H1 (cell line): ENCODE results near the gene TMEM196. TPM values are rescaled to one million over a fixed set of nuclear protein-coding genes. Genes with fewer than 3 reads are reported as not detected.

Experiments used
- CTCF ChIA-PET: fragments of 300-600 bp; sonication (Branson Sonifier 250); formaldehyde crosslinking; loops from one replicate; lab custom pipeline; 2021; ENCODE audit not compliant: partially characterized antibody; lab: Charles Lee
- POLR2A ChIA-PET: fragments of 300-600 bp; sonication (Branson Sonifier 250); formaldehyde crosslinking; loops from one replicate; lab custom pipeline; 2021; ENCODE audit warnings: inconsistent platforms; ENCODE audit not compliant: partially characterized antibody; lab: Charles Lee
- DNase-seq, 2 experiments: peaks; one replicate each; pipeline versions ENCODE4 v3.0.0 to v3.0.0-alpha.2; 2010 to 2022; ENCODE audit warnings: low spot score in 2 of 2, low read depth in 1 of 2, mixed read lengths in 1 of 2
- FAIRE-seq: peaks from 2 replicates; lab custom pipeline; 2011; peaks lifted over from hg19 to GRCh38; lab: Jason Lieb, UNC
- H2AFZ ChIP-seq: 2 replicates; pipeline ENCODE4 v1.8.1; 2012; ENCODE audit warnings: low read length, inconsistent platforms
- H2AK5ac ChIP-seq: 2 replicates; pipeline ENCODE4 v1.6.1; 2013; ENCODE audit warnings: low read depth, low read length
- H2BK120ac ChIP-seq: replicated peaks from 2 replicates; pipeline ENCODE3; 2013; ENCODE audit warnings: low read depth, low read length, inconsistent platforms
- H2BK12ac ChIP-seq: 2 replicates; pipeline ENCODE4 v1.6.1; 2013; ENCODE audit warnings: low read depth, low read length
- H2BK15ac ChIP-seq: 2 replicates; pipeline ENCODE4 v1.6.1; 2013; ENCODE audit warnings: low read length
- H2BK20ac ChIP-seq: 2 replicates; pipeline ENCODE4 v1.6.1; 2013; ENCODE audit warnings: low read length
- H2BK5ac ChIP-seq: 2 replicates; pipeline ENCODE4 v1.6.1; 2013; ENCODE audit warnings: low read depth, low read length
- H3K14ac ChIP-seq: 2 replicates; pipeline ENCODE4 v1.6.1; 2013; ENCODE audit warnings: inconsistent platforms; ENCODE audit not compliant: insufficient read length
- H3K18ac ChIP-seq: 2 replicates; pipeline ENCODE4 v1.6.1; 2013; ENCODE audit warnings: low read length; ENCODE audit errors: extremely low read depth
- H3K23ac ChIP-seq: 2 replicates; pipeline ENCODE4 v1.6.1; 2013; ENCODE audit warnings: inconsistent platforms; ENCODE audit not compliant: insufficient read length
- H3K23me2 ChIP-seq: 2 replicates; pipeline ENCODE4 v1.6.1; 2013; ENCODE audit warnings: low read depth, low read length
- H3K27ac ChIP-seq: 2 replicates; pipeline ENCODE4 v1.6.1; 2011; ENCODE audit warnings: low read depth, low read length, inconsistent platforms
- H3K27me3 ChIP-seq, 4 experiments: replicated peaks in 1 of 4; 1 replicate in 1 of 4; 2 replicates in 3 of 4; pipeline versions ENCODE4 v1.6.1 to v1.8.1; 2011 to 2013; ENCODE audit warnings: low read length in 3 of 4, mild to moderate bottlenecking in 3 of 4, inconsistent platforms in 2 of 4, mixed read lengths in 2 of 4, moderate library complexity in 1 of 4; ENCODE audit not compliant: control insufficient read depth in 3 of 4, insufficient read depth in 3 of 4; ENCODE audit errors: extremely low read depth in 1 of 4
- H3K36me3 ChIP-seq, 4 experiments: 2 replicates each; pipeline versions ENCODE4 v1.6.1 to v1.8.1; 2011 to 2013; ENCODE audit warnings: mild to moderate bottlenecking in 4 of 4, low read length in 3 of 4, moderate library complexity in 2 of 4, control low read depth in 1 of 4, inconsistent platforms in 1 of 4; ENCODE audit not compliant: insufficient read depth in 4 of 4, control insufficient read depth in 2 of 4
- H3K4ac ChIP-seq: replicated peaks from 2 replicates; pipeline ENCODE3; 2013; ENCODE audit warnings: low read length, low read depth, mixed read lengths, inconsistent platforms; ENCODE audit not compliant: insufficient read length
- H3K4me1 ChIP-seq, 4 experiments: replicated peaks in 1 of 4; 1 replicate in 1 of 4; 2 replicates in 3 of 4; pipeline versions ENCODE4 v1.6.1 to v1.8.1; 2011 to 2013; ENCODE audit warnings: low read length in 3 of 4, inconsistent platforms in 2 of 4, mixed read lengths in 1 of 4; ENCODE audit not compliant: insufficient read depth in 4 of 4, control insufficient read depth in 3 of 4
- H3K4me2 ChIP-seq, 2 experiments: 2 replicates each; pipeline versions ENCODE4 v1.6.1 to v1.8.1; 2011 to 2013; ENCODE audit warnings: low read depth in 2 of 2, low read length in 2 of 2, control low read depth in 1 of 2, inconsistent platforms in 1 of 2, mild to moderate bottlenecking in 1 of 2; ENCODE audit not compliant: insufficient read depth in 1 of 2
- H3K4me3 ChIP-seq, 4 experiments: fragments of 200-600, 300-600 bp in 1 of 4; sonication (generic), shearing (Covaris generic), sonication (Bioruptor Twin) in 1 of 4; 2 replicates each; pipeline versions ENCODE4 v1.5.1 to v1.8.1; 2011 to 2016; ENCODE audit warnings: low read length in 4 of 4, low read depth in 3 of 4, control low read depth in 2 of 4, inconsistent platforms in 2 of 4, mild to moderate bottlenecking in 2 of 4, mixed read lengths in 1 of 4, moderate library complexity in 1 of 4; ENCODE audit not compliant: insufficient read depth in 2 of 4; ENCODE audit errors: extremely low read depth in 1 of 4
- H3K56ac ChIP-seq: replicated peaks from 2 replicates; pipeline ENCODE3; 2013; ENCODE audit warnings: low read depth, mild to moderate bottlenecking, mixed read lengths, low read length, inconsistent platforms; ENCODE audit not compliant: insufficient read length
- H3K79me1 ChIP-seq: 2 replicates; pipeline ENCODE4 v1.6.1; 2013; ENCODE audit warnings: low read depth, low read length, control low read depth
- H3K79me2 ChIP-seq, 2 experiments: 2 replicates each; pipeline versions ENCODE4 v1.6.1 to v1.8.1; 2012 to 2013; ENCODE audit warnings: low read length in 2 of 2, mild to moderate bottlenecking in 2 of 2, inconsistent platforms in 1 of 2; ENCODE audit not compliant: insufficient read depth in 2 of 2, control insufficient read depth in 1 of 2
- H3K9ac ChIP-seq, 4 experiments: replicated peaks in 1 of 4; 1 replicate in 1 of 4; 2 replicates in 3 of 4; pipeline versions ENCODE4 v1.6.1 to v1.8.1; 2011 to 2013; ENCODE audit warnings: low read depth in 3 of 4, low read length in 3 of 4, control low read depth in 2 of 4, mild to moderate bottlenecking in 2 of 4, moderate library complexity in 2 of 4, inconsistent platforms in 1 of 4; ENCODE audit errors: extremely low read depth in 1 of 4
- H3K9me3 ChIP-seq, 2 experiments: 2 replicates each; pipeline versions ENCODE4 v1.6.1 to v1.8.1; 2012 to 2013; ENCODE audit warnings: mild to moderate bottlenecking in 2 of 2, moderate library complexity in 2 of 2, control low read depth in 1 of 2, inconsistent platforms in 1 of 2, low read depth in 1 of 2, low read length in 1 of 2, mixed read lengths in 1 of 2; ENCODE audit not compliant: insufficient read depth in 2 of 2
- H4K20me1 ChIP-seq, 2 experiments: replicated peaks in 1 of 2; 2 replicates each; pipeline versions ENCODE3 to v1.8.1; 2011 to 2013; ENCODE audit warnings: inconsistent platforms in 2 of 2, low read length in 2 of 2, mild to moderate bottlenecking in 1 of 2; ENCODE audit not compliant: insufficient read depth in 2 of 2, control insufficient read depth in 1 of 2
- H4K5ac ChIP-seq: 2 replicates; pipeline ENCODE4 v1.6.1; 2013; ENCODE audit warnings: low read length, low read depth, mixed read lengths, inconsistent platforms; ENCODE audit not compliant: insufficient read length
- H4K8ac ChIP-seq: 2 replicates; pipeline ENCODE4 v1.8.0; 2013; ENCODE audit warnings: mild to moderate bottlenecking, moderate library complexity, low read length, inconsistent platforms; ENCODE audit not compliant: insufficient read depth; ENCODE audit errors: extremely low read depth
- H4K91ac ChIP-seq: replicated peaks from 2 replicates; pipeline ENCODE3; 2013; ENCODE audit warnings: low read length, mixed read lengths, inconsistent platforms; ENCODE audit not compliant: insufficient read length
- ATF3 ChIP-seq: IDR thresholded peaks from 2 replicates; pipeline ENCODE4 v1.6.1; 2011; ENCODE audit warnings: low read depth, mild to moderate bottlenecking, low read length; ENCODE audit not compliant: insufficient read depth
- BRCA1 ChIP-seq: IDR thresholded peaks from 2 replicates; pipeline ENCODE4 v1.6.1; 2012; ENCODE audit warnings: low read depth, low read length, improper control_type of control experiment
- CTCF ChIP-seq, 3 experiments: IDR thresholded peaks; 1 replicate in 2 of 3; 2 replicates in 1 of 3; pipeline versions ENCODE4 v1.5.1 to v1.6.1; 2011; ENCODE audit warnings: low read length in 3 of 3, mild to moderate bottlenecking in 3 of 3, inconsistent platforms in 2 of 3, low read depth in 1 of 3, moderate library complexity in 1 of 3; ENCODE audit not compliant: insufficient read depth in 1 of 3; ENCODE audit errors: control extremely low read depth in 1 of 3
- JUN ChIP-seq: IDR thresholded peaks from 2 replicates; pipeline ENCODE4 v1.6.1; 2011; ENCODE audit warnings: low read depth, mild to moderate bottlenecking, improper control_type of control experiment, low read length
- MAFK ChIP-seq: IDR thresholded peaks from 2 replicates; pipeline ENCODE4 v1.6.1; 2012; ENCODE audit warnings: low read depth, mild to moderate bottlenecking, improper control_type of control experiment, low read length
- MAX ChIP-seq: IDR thresholded peaks from 2 replicates; pipeline ENCODE4 v1.6.1; 2012; ENCODE audit warnings: inconsistent platforms
- RAD21 ChIP-seq, 2 experiments: IDR thresholded peaks in 1 of 2; conservative IDR thresholded peaks in 1 of 2; 2 replicates each; pipeline ENCODE4 v1.6.1; 2011; ENCODE audit warnings: low read depth in 2 of 2, low read length in 2 of 2, improper control_type of control experiment in 1 of 2, inconsistent platforms in 1 of 2, mild to moderate bottlenecking in 1 of 2, moderate library complexity in 1 of 2
- RBBP5 ChIP-seq: IDR thresholded peaks from 2 replicates; pipeline ENCODE4 v1.7.1; 2012; ENCODE audit warnings: low read depth, mild to moderate bottlenecking, inconsistent platforms, low read length, moderate library complexity, borderline replicate concordance
- SP2 ChIP-seq: IDR thresholded peaks from 2 replicates; pipeline ENCODE4 v1.6.1; 2012; ENCODE audit warnings: mild to moderate bottlenecking, low read length, inconsistent platforms
- SP4 ChIP-seq: IDR thresholded peaks from 2 replicates; pipeline ENCODE4 v1.6.1; 2012; ENCODE audit warnings: low read length, inconsistent platforms
- TEAD4 ChIP-seq: IDR thresholded peaks from 2 replicates; pipeline ENCODE4 v1.6.1; 2012; ENCODE audit warnings: low read depth, low read length, inconsistent platforms, mixed read lengths
- WGBS, 2 experiments: shearing (Covaris generic) in 1 of 2; methylation state at CpG; one replicate each; pipeline versions ENCODE4 v1.1.6 to v1.1.7; 2013 to 2015; ENCODE audit warnings: low lambda C conversion rate in 2 of 2, mixed read lengths in 2 of 2, inconsistent platforms in 1 of 2, low coverage in 1 of 2, missing lambda C conversion rate in 1 of 2; ENCODE audit not compliant: insufficient replicate concordance in 2 of 2, insufficient coverage in 1 of 2, insufficient read length in 1 of 2; ENCODE audit errors: extremely low coverage in 1 of 2, missing lambda C conversion rate in 1 of 2; 5-methylcytosine and 5-hydroxymethylcytosine counted together
- polyA plus RNA-seq, 7 experiments: library from polyadenylated mRNA; depleted of rRNA in 3 of 7; stranded (reverse) in 5 of 7; unstranded in 2 of 7; fragments of >200 nt in 5 of 7; fragments of 200-250 nt in 2 of 7; gene quantifications; 1 replicate in 5 of 7; 2 replicates in 1 of 7; 4 replicates in 1 of 7; pipeline versions ENCODE4 v1.2.1 to v1.2.3, GENCODE V29; 2011 to 2013; ENCODE audit warnings: missing spikeins in 2 of 7, mixed read lengths in 2 of 7
- total RNA-seq: library from RNA; stranded (reverse); fragmentation: NEBNext Ultra II Directional; extraction: Animal tissue kit (Norgen Biotek cat#: 25700); gene quantifications from 2 replicates; pipeline ENCODE4 v1.2.1, GENCODE V29; 2021

TMEM196 gene
- total and polyA plus RNA-seq, 2 of the 8 experiments (the other 6 are each of a cell fraction or from before 2014, with no cell fraction given) = 0.06 to 0.07 TPM

- no peak overlapping the region for H3K9ac ChIP-seq
- H3K27ac ChIP-seq = no peak overlapping the region
- CTCF ChIA-PET = no interaction called here
- H3K23me2 ChIP-seq = no peaks in the 10 kb centered on the region
- no peak overlapping the region for H4K8ac ChIP-seq
- H3K56ac ChIP-seq = no peak overlapping the region
- no peak overlapping the region for H4K91ac ChIP-seq
- H2AFZ ChIP-seq = no peak overlapping the region
- H2BK20ac ChIP-seq = no peak overlapping the region
- H2AK5ac ChIP-seq = no peak overlapping the region
- peaks cover 0 to 2% (median under 1%) of the 10 kb centered on the region in 4 experiments; a peak in 2 of 7 replicates for H3K4me1 ChIP-seq
- no peak overlapping the region for H3K23ac ChIP-seq
- no peak overlapping the region for H2BK15ac ChIP-seq
- no peak overlapping the region for H2BK120ac ChIP-seq
- H3K79me2 ChIP-seq = no peaks in the 10 kb centered on the region
- FAIRE-seq (no peak), DNase-seq (no peak)
- no peak overlapping the region for H3K14ac ChIP-seq
- H3K9me3 ChIP-seq = peaks cover 4 to 9% of the 10 kb centered on the region in 2 experiments; a peak in 3 of 4 replicates
- no peak overlapping the region for H2BK12ac ChIP-seq
- H3K4me3 ChIP-seq = no peak overlapping the region
- H3K79me1 ChIP-seq = no peaks in the 10 kb centered on the region
- H3K36me3 ChIP-seq = no peaks in the 10 kb centered on the region
- H3K18ac ChIP-seq = no peak overlapping the region
- no peak overlapping the region for H4K5ac ChIP-seq
- no peaks in the 10 kb centered on the region for H4K20me1 ChIP-seq
- no peak overlapping the region for H3K4me2 ChIP-seq
- no peaks in the 10 kb centered on the region for H3K27me3 ChIP-seq
- 76% methylated on average over 1 of the region's 1 CpG; no CpG with 5 or more reads in 1 of the 2 experiments for WGBS, 2 experiments
- no peak overlapping the region for H3K4ac ChIP-seq
- POLR2A ChIA-PET = no interaction called here
- H2BK5ac ChIP-seq = no peak overlapping the region
- no peak for TF ChIP-seq RBBP5
- TF ChIP-seq SP2 = no peak
- no peak for TF ChIP-seq SP4
- no peak for TF ChIP-seq JUN
- TF ChIP-seq ATF3 = no peak
- TF ChIP-seq MAFK = no peak
- TF ChIP-seq CTCF (IDR thresholded peaks at IDR 0.05; ENCODE audit: control extremely low read depth in 1 of 3, insufficient read depth in 1 of 3, low read depth in 1 of 3, low read length in 3 of 3) = no peak
- TF ChIP-seq BRCA1 = no peak
- TF ChIP-seq TEAD4 = no peak
- TF ChIP-seq RAD21 (IDR thresholded peaks at IDR 0.05 in 1 of 2, conservative IDR thresholded peaks at IDR 0.05 in 1 of 2; ENCODE audit: low read depth in 2 of 2, low read length in 2 of 2) = no peak
- TF ChIP-seq MAX = no peak
These were observed 82.7 kb downstream of the TMEM196 start for GRCh38 chr7:19690736-19691135.
